Stimulated activated CD8-positive, alpha-beta memory T cell treated with anti-CD3 and anti-CD28 coated beads, Interleukin-15, amount 100 ng/mL, for 24 hours (primary cell): ENCODE results near the gene PGLYRP4.

Experiments
- DNase-seq: peaks from one replicate; pipeline ENCODE4 v3.0.0-alpha.2; 2020; ENCODE audit warnings: low read depth

The PGLYRP4 gene

GRCh38 chr1:153288634-153289275 lies 59.9 kb downstream of the PGLYRP4 start:
- DNase-seq = no peak
